ENCODE results near the gene CFAP45. TPM values are rescaled to one million over a fixed set of nuclear protein-coding genes. Genes with fewer than 3 reads are reported as not detected.
A peak's percentile ranks its signal among the peaks of the same experiment; 100 is the strongest.

CFAP45 gene

DNA sequence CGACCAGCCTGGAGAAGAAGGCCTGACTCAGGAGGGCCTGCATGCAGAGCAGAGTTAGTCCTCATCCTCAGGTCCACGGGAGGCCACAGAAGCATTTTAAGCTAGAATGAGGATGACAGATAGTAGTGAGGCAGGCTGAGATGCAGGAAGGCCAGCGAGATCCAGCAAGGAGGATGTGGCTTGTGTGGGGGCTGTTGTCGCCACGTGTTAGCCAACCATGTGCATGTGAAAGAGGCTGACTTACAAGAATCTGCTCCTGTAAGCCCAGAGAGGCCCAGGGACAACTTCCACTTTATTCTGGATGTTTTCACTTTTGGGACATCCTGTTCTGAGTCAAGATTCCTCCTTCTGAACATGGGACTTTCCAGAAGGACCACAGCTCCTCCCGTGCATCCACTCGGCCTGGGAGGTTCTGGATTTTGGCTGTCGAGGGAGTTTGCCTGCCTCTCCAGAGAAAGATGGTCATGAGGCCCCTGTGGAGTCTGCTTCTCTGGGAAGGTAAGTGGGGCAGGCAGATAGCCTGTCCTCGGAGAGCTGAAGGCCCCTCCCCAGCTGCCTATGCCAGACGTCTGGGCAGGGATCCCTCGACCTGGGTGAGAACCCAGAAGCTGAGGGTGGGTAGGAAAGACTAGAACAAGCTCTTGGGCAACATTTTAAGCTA, 73.4 kb downstream of the CFAP45 start, which contains the start of gene SLAMF8:
SLAMF8 (plus strand) TSS at position 433 of the 661 bp plus-strand sequence; CDS start at position 459, 26 bp downstream.
- H2AK5ac ChIP-seq (ENCODE audit: low read depth, low read length), result peak within 1 kb of the TSS; percentile 20
- H3K4me3 ChIP-seq (ENCODE audit: low read length in 2 of 2), result no peak within 1 kb of the TSS
- no CpG with 5 or more reads among the region's 11 CpGs for WGBS, 2 donors (ENCODE audit: extremely low coverage in 2 of 2, insufficient read length in 2 of 2, insufficient replicate concordance in 1 of 2)
- no peaks in the 10 kb centered on the region for H3K9me3 ChIP-seq (replicated peaks in 1 of 2; ENCODE audit: control insufficient read depth in 2 of 2, insufficient read depth in 1 of 2, low read depth in 1 of 2, low read length in 2 of 2)
- no peak within 1 kb of the TSS for H2BK12ac ChIP-seq (ENCODE audit: low read length)
- H2BK5ac ChIP-seq (ENCODE audit: low read length), result no peak within 1 kb of the TSS
- no peak within 1 kb of the TSS for H2AFZ ChIP-seq (ENCODE audit: low read length)
- H3K4ac ChIP-seq (ENCODE audit: low read length), result no peak within 1 kb of the TSS
- H4K91ac ChIP-seq (ENCODE audit: low read depth, low read length, poor library complexity), result no peak within 1 kb of the TSS
- H3K14ac ChIP-seq (ENCODE audit: low read length), result no peak within 1 kb of the TSS
- H3K4me2 ChIP-seq (ENCODE audit: insufficient read depth, low read length, poor library complexity, severe bottlenecking), result no peak within 1 kb of the TSS
- no peak within 1 kb of the TSS for H2BK120ac ChIP-seq (ENCODE audit: low read depth, low read length)
- H3K27me3 ChIP-seq (ENCODE audit: control insufficient read depth in 3 of 3, insufficient read depth in 3 of 3, low read depth in 1 of 3, low read length in 3 of 3), result peaks cover 0 to 65% (median 0%) of the 10 kb centered on the region in 3 experiments
- no peak within 1 kb of the TSS for H4K8ac ChIP-seq (ENCODE audit: low read depth, low read length)
- H3K9ac ChIP-seq (ENCODE audit: low read depth, low read length, poor library complexity), result no peak within 1 kb of the TSS
- H3K4me1 ChIP-seq (ENCODE audit: control insufficient read depth in 2 of 2, insufficient read depth in 1 of 2, low read depth in 1 of 2, low read length in 2 of 2), result peaks cover 0 to 18% of the 10 kb centered on the region in 2 donors
- no peak within 1 kb of the TSS for H3K27ac ChIP-seq (replicated peaks; ENCODE audit: low read length)
- H3K79me1 ChIP-seq (ENCODE audit: low read depth, low read length), result no peaks in the 10 kb centered on the region
- no peak within 1 kb of the TSS for H3K18ac ChIP-seq (ENCODE audit: low read length)
- H3K36me3 ChIP-seq (replicated peaks in 1 of 2; ENCODE audit: control insufficient read depth in 2 of 2, insufficient read depth in 2 of 2, low read length in 2 of 2), result no peaks in the 10 kb centered on the region
- H2BK15ac ChIP-seq (ENCODE audit: low read length), result peak within 1 kb of the TSS; percentile 9
- H3K23ac ChIP-seq (ENCODE audit: low read depth, low read length, poor library complexity), result no peak within 1 kb of the TSS
- DNase-seq (ENCODE audit: low spot score), result no peak

DNA sequence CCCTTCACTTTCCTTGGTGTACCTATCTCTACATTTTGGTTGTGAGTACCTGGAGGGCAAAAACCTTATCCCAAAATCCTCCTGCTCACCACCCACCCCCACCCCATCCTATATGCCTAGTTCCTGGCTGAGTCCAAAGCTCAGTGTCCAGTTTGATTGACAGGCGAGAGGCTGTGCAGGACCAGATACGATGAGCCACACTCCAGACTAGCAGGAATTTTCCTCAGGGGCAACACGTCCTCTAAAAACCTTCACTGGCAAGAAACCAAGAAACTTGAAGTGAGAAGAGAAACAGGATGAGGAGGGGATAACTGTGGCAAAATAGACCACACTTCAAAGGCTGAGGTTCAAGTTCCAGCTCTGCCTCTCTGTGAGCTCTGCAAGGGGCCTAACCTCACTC, 74.4 kb downstream of the CFAP45 start:
- Histone ChIP-seq H3K4ac (ENCODE audit: low read length) (no peak overlapping the region), H2BK15ac (ENCODE audit: low read length) (no peak overlapping the region), H3K4me1 (ENCODE audit: control insufficient read depth in 2 of 2, insufficient read depth in 1 of 2, low read depth in 1 of 2, low read length in 2 of 2) (peaks cover 0 to 17% of the 10 kb centered on the region in 2 donors), H3K79me1 (ENCODE audit: low read depth, low read length) (no peaks in the 10 kb centered on the region), H3K23ac (ENCODE audit: low read depth, low read length, poor library complexity) (no peak overlapping the region), H4K8ac (ENCODE audit: low read depth, low read length) (no peak overlapping the region), H3K27ac (replicated peaks; ENCODE audit: low read length) (no peak overlapping the region), H3K9me3 (replicated peaks in 1 of 2; ENCODE audit: control insufficient read depth in 2 of 2, insufficient read depth in 1 of 2, low read depth in 1 of 2, low read length in 2 of 2) (no peaks in the 10 kb centered on the region), H3K4me2 (ENCODE audit: insufficient read depth, low read length, poor library complexity, severe bottlenecking) (no peak overlapping the region), H3K4me3 (ENCODE audit: low read length in 2 of 2) (no peak overlapping the region), H3K9ac (ENCODE audit: low read depth, low read length, poor library complexity) (no peak overlapping the region), H3K18ac (ENCODE audit: low read length) (no peak overlapping the region), H2AK5ac (ENCODE audit: low read depth, low read length) (no peak overlapping the region), H2BK5ac (ENCODE audit: low read length) (no peak overlapping the region), H2BK12ac (ENCODE audit: low read length) (no peak overlapping the region), H3K14ac (ENCODE audit: low read length) (no peak overlapping the region), H2AFZ (ENCODE audit: low read length) (no peak overlapping the region), H2BK120ac (ENCODE audit: low read depth, low read length) (no peak overlapping the region), H4K91ac (ENCODE audit: low read depth, low read length, poor library complexity) (no peak overlapping the region), H3K27me3 (ENCODE audit: control insufficient read depth in 3 of 3, insufficient read depth in 3 of 3, low read depth in 1 of 3, low read length in 3 of 3) (peaks cover 0 to 62% (median 0%) of the 10 kb centered on the region in 3 experiments), H3K36me3 (replicated peaks in 1 of 2; ENCODE audit: control insufficient read depth in 2 of 2, insufficient read depth in 2 of 2, low read length in 2 of 2) (no peaks in the 10 kb centered on the region)
- no CpG with 5 or more reads among the region's 3 CpGs for WGBS, 2 donors (ENCODE audit: extremely low coverage in 2 of 2, insufficient read length in 2 of 2, insufficient replicate concordance in 1 of 2)
- DNase-seq (ENCODE audit: low spot score), result no peak

DNA sequence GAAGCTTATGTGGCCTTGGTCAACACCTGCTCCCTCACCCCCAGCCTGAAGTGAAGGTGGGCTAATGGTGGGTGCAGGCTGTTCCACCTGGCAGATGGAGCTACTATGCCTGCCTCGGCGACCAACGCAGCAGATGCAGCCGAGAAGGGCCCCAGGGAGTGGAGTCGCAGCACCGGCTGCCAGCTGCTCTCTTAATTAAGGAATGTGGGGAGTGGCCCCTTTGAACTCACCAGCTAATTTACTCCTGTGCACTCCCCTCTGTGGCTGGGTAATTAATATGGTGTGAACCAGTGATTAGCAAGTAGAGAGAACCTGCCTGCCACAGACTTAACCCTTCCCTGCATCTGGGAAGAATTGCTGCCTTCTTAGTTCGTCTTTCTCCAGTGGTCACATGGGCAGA, 76.6 kb downstream of the CFAP45 start:
- Histone ChIP-seq H3K4me3 (ENCODE audit: low read length in 2 of 2) (no peak overlapping the region), H3K18ac (ENCODE audit: low read length) (peak overlapping the region; percentile 72), H3K9me3 (replicated peaks in 1 of 2; ENCODE audit: control insufficient read depth in 2 of 2, insufficient read depth in 1 of 2, low read depth in 1 of 2, low read length in 2 of 2) (no peaks in the 10 kb centered on the region), H3K36me3 (replicated peaks in 1 of 2; ENCODE audit: control insufficient read depth in 2 of 2, insufficient read depth in 2 of 2, low read length in 2 of 2) (no peaks in the 10 kb centered on the region), H2BK5ac (ENCODE audit: low read length) (no peak overlapping the region), H3K4me2 (ENCODE audit: insufficient read depth, low read length, poor library complexity, severe bottlenecking) (no peak overlapping the region), H3K23ac (ENCODE audit: low read depth, low read length, poor library complexity) (no peak overlapping the region), H2AFZ (ENCODE audit: low read length) (no peak overlapping the region), H2BK15ac (ENCODE audit: low read length) (peak overlapping the region; percentile 60), H2AK5ac (ENCODE audit: low read depth, low read length) (peak overlapping the region; percentile 76), H4K8ac (ENCODE audit: low read depth, low read length) (no peak overlapping the region), H3K4ac (ENCODE audit: low read length) (no peak overlapping the region), H3K9ac (ENCODE audit: low read depth, low read length, poor library complexity) (no peak overlapping the region), H3K27me3 (ENCODE audit: control insufficient read depth in 3 of 3, insufficient read depth in 3 of 3, low read depth in 1 of 3, low read length in 3 of 3) (peaks cover 0 to 42% (median 0%) of the 10 kb centered on the region in 3 experiments), H2BK12ac (ENCODE audit: low read length) (no peak overlapping the region), H4K91ac (ENCODE audit: low read depth, low read length, poor library complexity) (no peak overlapping the region), H3K14ac (ENCODE audit: low read length) (no peak overlapping the region), H3K27ac (replicated peaks; ENCODE audit: low read length) (no peak overlapping the region), H3K4me1 (ENCODE audit: control insufficient read depth in 2 of 2, insufficient read depth in 1 of 2, low read depth in 1 of 2, low read length in 2 of 2) (peaks cover 0 to 17% of the 10 kb centered on the region in 2 donors), H2BK120ac (ENCODE audit: low read depth, low read length) (no peak overlapping the region), H3K79me1 (ENCODE audit: low read depth, low read length) (no peaks in the 10 kb centered on the region)
- no CpG with 5 or more reads among the region's 7 CpGs for WGBS, 2 donors (ENCODE audit: extremely low coverage in 2 of 2, insufficient read length in 2 of 2, insufficient replicate concordance in 1 of 2)
- no peak for DNase-seq (ENCODE audit: low spot score)

Small RNA genes lying within 50 kb of the gene (small RNA-seq; reads per million reads assigned to genes)
- gene MIR4259 (ENCODE audit: insufficient read depth), result not detected
- gene RF00570 (ENCODE audit: insufficient read depth), result not detected
